K562 (cell line): Measurements from ENCODE around the gene TPBG. TPM values are rescaled to one million over a fixed set of nuclear protein-coding genes. Genes with fewer than 3 reads are reported as not detected.

ENCODE experiments used
- ATAC-seq: fragments of 200-7000 bp; cut with Tn5 transposase; 3 replicates; pipeline ENCODE4 v1.9.1; 2020; ENCODE audit warnings: moderate library complexity
- BruUV-seq: library from RNA; stranded (reverse); fragments of 400-500 nt; replicated peaks from 2 replicates; lab custom pipeline; 2021; lab: Mats Ljungman, UMichigan
- CTCF ChIA-PET: fragments of 300-600 bp; formaldehyde crosslinking; extraction: SDS; loops from one replicate; lab custom pipeline; 2021; ENCODE audit warnings: low intra/inter-chr PET ratio; lab: Yijun Ruan, JAX
- POLR2A ChIA-PET: fragments of 300-600, 350-650 bp; sonication (Branson Sonifier 250); formaldehyde crosslinking; extraction: SDS; loops from one replicate; lab custom pipeline; 2021; ENCODE audit warnings: antibody characterized with exemption, inconsistent platforms; lab: Yijun Ruan, JAX
- DNase-seq, 4 experiments: peaks; one replicate each; pipeline versions ENCODE4 v3.0.0 to v3.0.0-alpha.2; 2011 to 2018; ENCODE audit warnings: low spot score in 3 of 4, mixed read lengths in 3 of 4; ENCODE audit errors: extremely low read depth in 1 of 4
- FAIRE-seq: peaks from 2 replicates; lab custom pipeline; 2011; peaks lifted over from hg19 to GRCh38; lab: Jason Lieb, UNC
- H2AFZ ChIP-seq: 2 replicates; pipeline ENCODE4 v1.6.0; 2011; ENCODE audit warnings: low read depth, low read length, control low read depth, inconsistent platforms
- H3K27ac ChIP-seq: fragments of 200-600 bp; 3 replicates; pipeline ENCODE4 v1.8.0; 2011; ENCODE audit warnings: low read depth, mild to moderate bottlenecking, control low read depth, inconsistent platforms, low read length, moderate library complexity, mixed read lengths; ENCODE audit errors: extremely low read depth
- H3K27me3 ChIP-seq, 2 experiments: fragments of 300-600 bp in 1 of 2; 2 replicates in 1 of 2; 3 replicates in 1 of 2; pipeline versions ENCODE4 v1.6.0 to v1.8.0; 2011; ENCODE audit warnings: inconsistent platforms in 2 of 2, low read length in 2 of 2, mild to moderate bottlenecking in 1 of 2, mixed read lengths in 1 of 2, moderate library complexity in 1 of 2; ENCODE audit not compliant: control insufficient read depth in 2 of 2, insufficient read depth in 2 of 2
- H3K36me3 ChIP-seq: fragments of 300-600 bp; 3 replicates; pipeline ENCODE4 v1.8.0; 2011; ENCODE audit warnings: mild to moderate bottlenecking, low read length, inconsistent platforms; ENCODE audit not compliant: control insufficient read depth, insufficient read depth
- H3K4me1 ChIP-seq, 2 experiments: fragments of 200-600 bp in 1 of 2; replicated peaks in 1 of 2; 2 replicates in 1 of 2; 3 replicates in 1 of 2; pipeline versions ENCODE4 v1.5.1 to v1.8.0; 2011; ENCODE audit warnings: inconsistent platforms in 2 of 2, low read length in 2 of 2, mild to moderate bottlenecking in 1 of 2, mixed read lengths in 1 of 2, moderate library complexity in 1 of 2; ENCODE audit not compliant: control insufficient read depth in 2 of 2, insufficient read depth in 2 of 2
- H3K4me2 ChIP-seq: 2 replicates; pipeline ENCODE4 v1.6.1; 2011; ENCODE audit warnings: low read length, control low read depth, inconsistent platforms, mixed read lengths; ENCODE audit not compliant: insufficient read depth
- H3K4me3 ChIP-seq: fragments of 200-600 bp; sonication (generic), shearing (Covaris generic); 2 replicates; pipeline ENCODE4 v1.5.1; 2016; ENCODE audit warnings: control low read depth, inconsistent platforms
- H3K79me2 ChIP-seq: fragments of 200-600 bp; 3 replicates; pipeline ENCODE4 v1.8.0; 2011; ENCODE audit warnings: low read length, inconsistent platforms; ENCODE audit not compliant: control insufficient read depth, insufficient read depth
- H3K9ac ChIP-seq, 2 experiments: 2 replicates each; pipeline versions ENCODE4 v1.6.0 to v1.6.1; 2011; ENCODE audit warnings: low read depth in 2 of 2, low read length in 2 of 2, control low read depth in 1 of 2, inconsistent platforms in 1 of 2, mild to moderate bottlenecking in 1 of 2, mixed read lengths in 1 of 2; ENCODE audit not compliant: insufficient read depth in 1 of 2
- H3K9me1 ChIP-seq: one replicate; pipeline ENCODE4 v1.6.0; 2011; ENCODE audit warnings: inconsistent platforms, mild to moderate bottlenecking, low read length, moderate library complexity; ENCODE audit not compliant: control insufficient read depth, insufficient read depth
- H3K9me3 ChIP-seq: replicated peaks from 2 replicates; pipeline ENCODE4 v1.5.1; 2011; ENCODE audit warnings: low read depth, low read length, inconsistent platforms; ENCODE audit not compliant: control insufficient read depth, insufficient read depth
- H4K20me1 ChIP-seq: replicated peaks from 2 replicates; pipeline ENCODE4 v1.6.1; 2011; ENCODE audit warnings: low read length, inconsistent platforms, mixed read lengths; ENCODE audit not compliant: control insufficient read depth, insufficient read depth
- CEBPB ChIP-seq: fragments of 450-650 bp; IDR thresholded peaks from 2 replicates; pipeline ENCODE4 v1.6.1; 2016; ENCODE audit warnings: missing genetic modification characterization, missing compliant biosample characterization
- CEBPG ChIP-seq, 3 experiments: fragments of 200-800 bp in 1 of 3; sonication (Bioruptor generic) in 1 of 3; sonication (generic) in 1 of 3; formaldehyde crosslinking in 1 of 3; IDR thresholded peaks in 2 of 3; conservative IDR thresholded peaks in 1 of 3; 2 replicates each; pipeline versions ENCODE4 v1.6.1 to v1.8.0; 2016 to 2022; ENCODE audit warnings: missing compliant biosample characterization in 2 of 3, missing genetic modification characterization in 2 of 3, mild to moderate bottlenecking in 1 of 3, missing genetic modification reagents in 1 of 3
- FOXK1 ChIP-seq: sonication (generic); formaldehyde crosslinking; IDR thresholded peaks from 2 replicates; pipeline ENCODE4 v1.8.0; 2022; ENCODE audit warnings: missing genetic modification reagents, mild to moderate bottlenecking, borderline replicate concordance
- GABPB1 ChIP-seq: sonication (generic); formaldehyde crosslinking; IDR thresholded peaks from 2 replicates; pipeline ENCODE4 v1.8.0; 2022; ENCODE audit warnings: mild to moderate bottlenecking, missing genetic modification reagents
- WGBS: fragments of 100-300 bp; shearing (Covaris generic); methylation state at CpG from one replicate; pipeline ENCODE4 v1.1.6; 2016; ENCODE audit warnings: low coverage, mixed read lengths; ENCODE audit not compliant: insufficient coverage; ENCODE audit errors: missing lambda C conversion rate; 5-methylcytosine and 5-hydroxymethylcytosine counted together
- in situ Hi-C: fragments of 300-500 bp; cut with MboI; formaldehyde crosslinking; loops from 4 replicates; pipeline ENCODE4 v1.15.0; 2018; ENCODE audit warnings: inconsistent platforms, mixed read lengths
- intact Hi-C: fragments of 100-400 bp; cut with micrococcal nuclease; formaldehyde crosslinking; loops from 2 replicates; pipeline ENCODE4 v1.14.2; 2022
- polyA plus RNA-seq, 8 experiments: library from polyadenylated mRNA; depleted of rRNA in 4 of 8; stranded (reverse) in 5 of 8; unstranded in 3 of 8; fragments of >200 nt; fragmentation: Nextera tagmentation in 2 of 8; fragmentation: Illumina TruSeq in 1 of 8; extraction: Ambion mirVana in 2 of 8; extraction: Trizol in 1 of 8; gene quantifications; 2 replicates each; pipeline versions ENCODE4 v1.2.1 to v1.2.3, GENCODE V29; 2011 to 2014; ENCODE audit warnings: inconsistent platforms in 1 of 8, missing spikeins in 1 of 8
- total RNA-seq, 7 experiments: library from RNA; depleted of rRNA in 6 of 7; stranded (reverse); fragments of >200 nt in 6 of 7; fragmentation: Illumina TruSeq in 2 of 7; extraction: Trizol in 2 of 7; gene quantifications; 2 replicates each; pipeline versions ENCODE4 v1.2.1 to v1.2.3, GENCODE V29; 2011 to 2021; ENCODE audit warnings: low replicate concordance in 1 of 7
- TF ChIP-seq, protein P1 (sequence below): fragments of 250-450 bp; sonication (Bioruptor Pico); IDR thresholded peaks from 2 replicates; pipeline ENCODE4 v1.8.0; 2021; ENCODE audit warnings: moderate library complexity, mild to moderate bottlenecking, inconsistent platforms
- TF ChIP-seq, protein P2 (sequence below): sonication (generic); formaldehyde crosslinking; IDR thresholded peaks from 2 replicates; pipeline ENCODE4 v1.8.1; 2023; ENCODE audit warnings: missing genetic modification reagents, mild to moderate bottlenecking, borderline replicate concordance

TPBG gene
- total and polyA plus RNA-seq, 9 of the 15 experiments (the other 6 are each of a cell fraction or from before 2014, with no cell fraction given), result 0.18 to 0.88 (median 0.36) TPM

DNA sequence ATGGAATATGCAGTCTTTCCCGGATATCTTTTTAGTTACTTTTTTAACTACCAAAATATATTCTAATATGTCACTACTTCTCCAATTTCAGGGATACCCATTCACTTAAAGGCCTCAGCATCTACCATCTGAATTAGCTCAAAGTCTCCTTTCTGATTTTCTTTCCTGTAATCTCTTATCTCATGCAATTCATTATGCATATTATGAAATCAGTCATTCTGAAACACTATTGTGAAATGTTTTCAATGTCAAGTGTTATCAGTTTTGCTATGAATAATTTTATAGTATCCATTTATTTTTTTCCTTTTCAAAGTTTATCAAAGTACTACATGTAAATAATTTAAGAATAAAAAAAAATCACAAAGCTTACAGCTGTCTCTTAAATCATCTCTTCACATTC, 41.2 kb upstream of the TPBG start:
- Histone ChIP-seq H3K79me2 (no peaks in the 10 kb centered on the region), H3K9me3 (no peaks in the 10 kb centered on the region), H4K20me1 (no peaks in the 10 kb centered on the region), H3K9me1 (no peaks in the 10 kb centered on the region), H3K27ac (no peak overlapping the region), H3K36me3 (no peaks in the 10 kb centered on the region), H3K4me3 (no peak overlapping the region), H3K4me2 (no peak overlapping the region), H3K9ac (no peak overlapping the region), H3K27me3 (no peaks in the 10 kb centered on the region), H3K4me1 (no peaks in the 10 kb centered on the region), H2AFZ (no peak overlapping the region)
- no TSS peak for BruUV-seq
- in situ Hi-C loops (no loop called here), intact Hi-C loops (no loop called here)
- POLR2A ChIA-PET, result no interaction called here
- CTCF ChIA-PET, result no interaction called here
- TF ChIP-seq FOXK1 (CRISPR knock-in tag) (no peak), CEBPG (CRISPR knock-in tag; IDR thresholded peaks at IDR 0.05) (no peak), CEBPG (tag; conservative IDR thresholded peaks at IDR 0.05 in 1 of 2, IDR thresholded peaks at IDR 0.05 in 1 of 2) (peak; percentile 54 to 57; a peak in 3 of 4 replicates), CEBPB (0 out of 2 replicates have a peak, but pooled peaks have one; percentile 37), GABPB1 (CRISPR knock-in tag) (no peak)
- no peak for ATAC-seq
- no peak for FAIRE-seq
- 0% methylated on average over 1 of the region's 1 CpG for WGBS
- DNase-seq, result no peak

DNA sequence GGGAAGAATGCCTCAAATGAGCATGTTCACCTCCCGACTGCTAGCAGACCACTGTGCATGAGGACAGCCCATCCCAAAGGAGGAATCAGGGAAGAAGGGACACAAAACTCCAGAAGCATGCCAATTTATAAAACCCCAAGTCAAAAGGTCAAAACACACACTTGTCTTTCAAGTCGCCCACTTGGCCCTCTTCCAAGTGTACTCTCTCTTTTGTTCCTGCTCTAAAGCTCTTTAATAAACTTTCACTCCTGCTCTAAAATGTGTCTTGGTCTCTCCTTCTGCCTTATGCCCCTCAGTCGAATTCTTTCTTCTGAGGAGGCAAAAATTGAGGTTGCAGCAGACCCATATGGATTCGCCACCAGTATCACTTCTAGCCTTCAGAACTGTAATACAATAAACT, 33.9 kb upstream of the TPBG start:
- BruUV-seq, result no TSS peak
- Histone ChIP-seq H3K79me2 (no peaks in the 10 kb centered on the region), H3K4me3 (no peak overlapping the region), H2AFZ (no peak overlapping the region), H3K4me1 (no peaks in the 10 kb centered on the region), H3K9me1 (no peaks in the 10 kb centered on the region), H3K9me3 (no peaks in the 10 kb centered on the region), H4K20me1 (no peaks in the 10 kb centered on the region), H3K27ac (no peak overlapping the region), H3K9ac (no peak overlapping the region), H3K27me3 (no peaks in the 10 kb centered on the region), H3K4me2 (no peak overlapping the region), H3K36me3 (no peaks in the 10 kb centered on the region)
- FAIRE-seq, result no peak
- intact Hi-C loops, result no loop called here
- ATAC-seq, result no peak
- ChIA-PET CTCF (interaction anchor here (0.5 kb wide), 1 partner anchor 952 kb away, joined by 3 read pairs; no protein-coding TSS in a partner anchor), POLR2A (interaction anchor here (1.0 kb wide), 1 partner anchor 47 kb away, joined by 3 read pairs; no protein-coding TSS in a partner anchor)
- WGBS, result 3% methylated on average over 4 of the region's 4 CpGs
- DNase-seq, result no peak
- in situ Hi-C loops, result no loop called here
- TF ChIP-seq, protein P1, sequence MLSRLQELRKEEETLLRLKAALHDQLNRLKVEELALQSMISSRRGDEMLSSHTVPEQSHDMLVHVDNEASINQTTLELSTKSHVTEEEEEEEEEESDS (CRISPR knock-in tag), result no peak
- TF ChIP-seq, protein P2, sequence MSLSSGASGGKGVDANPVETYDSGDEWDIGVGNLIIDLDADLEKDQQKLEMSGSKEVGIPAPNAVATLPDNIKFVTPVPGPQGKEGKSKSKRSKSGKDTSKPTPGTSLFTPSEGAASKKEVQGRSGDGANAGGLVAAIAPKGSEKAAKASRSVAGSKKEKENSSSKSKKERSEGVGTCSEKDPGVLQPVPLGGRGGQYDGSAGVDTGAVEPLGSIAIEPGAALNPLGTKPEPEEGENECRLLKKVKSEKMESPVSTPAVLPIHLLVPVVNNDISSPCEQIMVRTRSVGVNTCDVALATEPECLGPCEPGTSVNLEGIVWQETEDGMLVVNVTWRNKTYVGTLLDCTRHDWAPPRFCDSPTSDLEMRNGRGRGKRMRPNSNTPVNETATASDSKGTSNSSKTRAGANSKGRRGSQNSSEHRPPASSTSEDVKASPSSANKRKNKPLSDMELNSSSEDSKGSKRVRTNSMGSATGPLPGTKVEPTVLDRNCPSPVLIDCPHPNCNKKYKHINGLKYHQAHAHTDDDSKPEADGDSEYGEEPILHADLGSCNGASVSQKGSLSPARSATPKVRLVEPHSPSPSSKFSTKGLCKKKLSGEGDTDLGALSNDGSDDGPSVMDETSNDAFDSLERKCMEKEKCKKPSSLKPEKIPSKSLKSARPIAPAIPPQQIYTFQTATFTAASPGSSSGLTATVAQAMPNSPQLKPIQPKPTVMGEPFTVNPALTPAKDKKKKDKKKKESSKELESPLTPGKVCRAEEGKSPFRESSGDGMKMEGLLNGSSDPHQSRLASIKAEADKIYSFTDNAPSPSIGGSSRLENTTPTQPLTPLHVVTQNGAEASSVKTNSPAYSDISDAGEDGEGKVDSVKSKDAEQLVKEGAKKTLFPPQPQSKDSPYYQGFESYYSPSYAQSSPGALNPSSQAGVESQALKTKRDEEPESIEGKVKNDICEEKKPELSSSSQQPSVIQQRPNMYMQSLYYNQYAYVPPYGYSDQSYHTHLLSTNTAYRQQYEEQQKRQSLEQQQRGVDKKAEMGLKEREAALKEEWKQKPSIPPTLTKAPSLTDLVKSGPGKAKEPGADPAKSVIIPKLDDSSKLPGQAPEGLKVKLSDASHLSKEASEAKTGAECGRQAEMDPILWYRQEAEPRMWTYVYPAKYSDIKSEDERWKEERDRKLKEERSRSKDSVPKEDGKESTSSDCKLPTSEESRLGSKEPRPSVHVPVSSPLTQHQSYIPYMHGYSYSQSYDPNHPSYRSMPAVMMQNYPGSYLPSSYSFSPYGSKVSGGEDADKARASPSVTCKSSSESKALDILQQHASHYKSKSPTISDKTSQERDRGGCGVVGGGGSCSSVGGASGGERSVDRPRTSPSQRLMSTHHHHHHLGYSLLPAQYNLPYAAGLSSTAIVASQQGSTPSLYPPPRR, result no peak
